GM19238 (cell line): Measurements from ENCODE around the gene CCDC9B.
A peak's percentile ranks its signal among the peaks of the same experiment; 100 is the strongest.

ENCODE experiments used
- DNase-seq: peaks from one replicate; pipeline ENCODE4 v3.0.0; 2011; ENCODE audit warnings: low spot score; ENCODE audit not compliant: insufficient read length

Gene CCDC9B

GRCh38 chr15:40293006-40293405, 47.7 kb downstream of the CCDC9B start:
- DNase-seq: no peak

- DNase-seq: no peak
Measured at GRCh38 chr15:40292246-40292645, 48.5 kb downstream of the CCDC9B start.

DNA sequence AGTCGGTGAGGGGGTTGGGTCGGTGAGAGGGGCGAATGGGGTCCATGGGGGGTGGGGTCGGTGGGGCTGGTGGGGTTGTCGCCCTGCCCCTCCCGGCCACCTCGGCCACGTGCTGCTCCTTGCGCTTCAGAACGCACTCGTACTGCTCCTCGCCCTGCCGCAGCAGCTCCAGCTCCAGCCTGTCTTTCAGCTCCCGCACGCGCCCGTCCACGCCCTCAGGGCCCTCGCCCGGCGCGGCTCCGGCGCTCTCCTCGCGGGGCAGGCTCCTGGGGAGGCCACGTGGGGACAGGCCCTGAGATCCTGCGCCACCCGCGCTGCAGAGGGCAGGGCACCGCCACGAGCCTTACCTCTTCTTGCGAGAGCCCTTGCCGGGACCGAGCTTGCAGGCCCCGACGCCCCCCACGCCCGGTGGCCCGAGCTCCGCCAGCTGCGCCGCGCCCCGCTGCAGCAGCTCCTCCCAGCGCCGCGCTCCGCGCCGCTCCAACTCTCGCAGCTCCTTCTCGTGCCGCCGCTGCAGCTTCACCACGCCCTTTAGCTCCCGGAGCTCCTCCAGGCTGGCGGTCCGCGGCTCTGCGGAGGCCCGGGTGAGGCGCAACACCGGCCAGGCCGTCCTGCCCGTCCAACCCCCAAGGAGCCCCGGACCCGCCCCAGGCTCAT, 49.7 kb downstream of the CCDC9B start:
- DNase-seq: no peak

DNA sequence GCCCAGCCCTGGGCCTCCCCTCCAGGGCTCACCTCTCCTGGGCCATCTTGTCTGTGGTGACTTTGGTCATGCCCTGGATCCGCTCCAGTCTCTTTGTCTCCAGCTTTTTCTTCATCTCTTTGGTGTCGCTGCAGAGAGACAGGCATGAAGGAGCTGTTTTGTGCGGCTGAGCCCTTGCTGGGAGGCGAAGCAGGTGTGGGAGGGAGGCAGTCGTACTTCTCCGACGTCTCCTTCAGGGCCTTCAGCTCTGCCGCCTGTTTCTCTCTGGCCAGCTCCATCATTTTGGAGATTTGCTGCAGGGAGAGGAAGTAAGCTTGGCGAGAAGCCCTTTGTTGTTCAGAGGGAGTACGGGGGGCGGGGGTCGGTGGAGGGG, 50.2 kb downstream of the CCDC9B start:
- no peak for DNase-seq

DNA sequence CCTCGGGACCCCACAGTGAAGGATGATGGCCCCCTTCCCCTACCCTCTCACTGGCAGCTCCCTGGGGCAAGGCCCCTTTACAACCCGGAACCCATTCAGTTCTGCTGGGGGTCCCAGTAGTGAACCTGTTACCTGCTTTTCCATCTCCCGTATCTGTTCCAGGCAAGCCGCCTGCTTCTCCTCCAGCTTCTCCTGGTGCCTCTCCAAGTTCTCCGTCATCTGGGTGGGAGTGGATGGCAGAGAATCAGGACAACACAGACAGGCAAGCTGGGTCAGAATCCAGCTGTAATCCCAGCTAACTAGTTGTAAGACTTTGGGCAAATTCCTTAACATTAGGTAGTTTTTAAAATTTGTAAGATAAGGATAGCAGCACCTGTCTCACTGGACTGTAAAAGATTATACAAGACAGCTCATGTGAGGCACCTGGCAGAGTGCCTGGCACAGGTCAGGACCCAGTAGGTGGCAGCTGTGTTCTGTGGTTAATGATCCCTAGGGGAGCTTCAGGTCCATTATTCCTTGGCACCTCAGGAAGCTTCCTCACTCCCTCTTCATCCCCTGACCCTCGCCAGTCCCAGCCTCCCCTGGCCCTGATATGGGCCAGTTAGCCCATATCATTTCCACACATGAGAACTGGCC, 51.5 kb downstream of the CCDC9B start:
- DNase-seq: no peak

DNA sequence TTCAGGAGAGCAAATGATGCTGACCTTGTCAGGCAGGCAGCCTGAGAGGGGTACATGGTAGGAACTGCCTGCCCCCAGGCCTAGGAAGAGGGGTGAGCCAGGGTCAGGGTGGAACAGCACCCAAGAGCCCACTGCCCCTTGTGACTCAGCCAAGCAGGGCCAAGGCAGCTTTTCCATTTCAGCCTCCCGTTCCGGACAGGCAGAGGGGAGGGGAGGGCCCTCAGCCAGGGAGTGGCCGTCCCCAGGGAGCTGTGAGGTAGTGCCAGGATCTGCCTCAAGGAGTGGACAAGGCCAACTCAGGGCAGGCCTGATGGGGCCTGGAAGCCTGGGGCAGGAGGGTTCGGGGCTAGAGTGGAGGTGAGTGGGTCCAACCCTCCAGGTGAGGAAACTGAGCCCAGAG, 52.8 kb downstream of the CCDC9B start:
- DNase-seq: no peak

DNA sequence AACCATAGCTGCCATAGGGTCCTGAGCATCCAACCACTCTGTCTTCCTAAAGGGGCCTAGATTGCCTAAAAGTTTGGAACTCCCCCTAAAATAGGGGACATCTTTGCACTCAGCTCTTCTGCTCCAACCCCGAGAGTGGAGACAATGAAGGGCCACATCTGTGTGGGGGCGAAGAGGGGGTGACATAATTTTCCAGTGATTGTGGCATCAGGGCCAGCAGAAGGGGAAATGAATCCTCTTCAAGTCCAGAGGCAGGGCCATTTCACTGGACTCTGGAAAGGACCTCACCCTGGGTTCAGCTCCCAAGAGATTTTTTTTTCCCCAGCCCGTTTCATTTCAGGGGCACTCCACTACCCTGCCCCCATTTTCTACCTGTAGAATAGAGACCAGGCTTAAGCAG, 53.2 kb downstream of the CCDC9B start:
- no peak for DNase-seq

- DNase-seq: no peak
Measured at GRCh38 chr15:40286794-40287193, 53.9 kb downstream of the CCDC9B start.

DNA sequence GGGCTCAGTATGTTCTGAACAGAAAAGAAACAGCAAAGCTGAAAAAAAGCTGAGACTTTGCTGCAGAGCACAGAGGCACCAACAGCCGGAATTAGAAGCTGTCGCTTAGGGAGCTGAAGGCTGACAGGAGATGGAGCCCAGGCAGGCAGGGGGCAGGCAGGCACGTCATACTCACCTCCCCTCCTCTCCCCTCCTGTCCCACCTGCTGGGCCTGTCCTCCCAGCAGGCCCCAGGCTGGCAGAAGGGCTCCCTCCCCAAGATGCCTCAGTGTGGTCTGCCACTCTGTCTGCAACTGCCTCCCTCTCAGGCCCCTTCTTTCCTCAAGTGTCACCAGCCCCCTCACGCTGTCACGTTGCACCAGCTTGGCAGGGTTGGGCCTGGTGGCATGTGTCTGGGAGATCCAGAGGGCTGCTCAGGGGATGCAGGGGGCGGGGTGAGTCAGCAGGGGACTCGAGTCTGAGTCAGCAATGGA, 54.6 kb downstream of the CCDC9B start:
- no peak for DNase-seq

DNA sequence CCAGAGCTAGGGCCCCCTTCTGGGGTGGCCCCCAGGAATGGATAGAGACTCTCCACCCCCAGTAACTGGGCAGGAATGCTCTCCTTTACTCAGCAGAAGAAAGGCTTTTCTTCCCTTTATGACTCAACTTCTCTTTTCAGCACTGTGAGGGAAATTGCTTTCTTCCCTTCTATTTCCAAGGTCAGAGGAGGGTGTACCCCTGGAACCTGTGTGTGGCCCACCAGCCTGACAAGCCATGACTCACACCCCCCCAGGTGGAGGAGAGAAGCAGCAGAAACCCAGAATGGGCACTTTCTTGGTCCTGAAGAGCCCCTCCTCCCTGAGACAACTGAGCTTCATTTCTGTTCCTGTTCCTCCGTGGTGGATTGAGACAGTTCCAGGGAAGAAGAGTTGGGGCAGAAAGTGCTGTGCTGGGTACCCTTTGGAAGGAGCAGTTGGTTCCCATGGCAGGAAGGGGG, 55.2 kb downstream of the CCDC9B start:
- no peak for DNase-seq

GRCh38 chr15:40285151-40285550, 55.6 kb downstream of the CCDC9B start:
- no peak for DNase-seq

- DNase-seq: no peak
Measured at GRCh38 chr15:40283615-40284300, 57.0 kb downstream of the CCDC9B start.

- peak; percentile 58 for DNase-seq
Measured at GRCh38 chr15:40282869-40283614, 57.7 kb downstream of the CCDC9B start, which contains the start of gene ANKRD63. TSS of gene ANKRD63 (minus strand) at chr15:40283064. CDS start at chr15:40282586, 478 bp downstream.

- peak; percentile 50 for DNase-seq
Measured at GRCh38 chr15:40282147-40282868, 58.4 kb downstream of the CCDC9B start.

DNA sequence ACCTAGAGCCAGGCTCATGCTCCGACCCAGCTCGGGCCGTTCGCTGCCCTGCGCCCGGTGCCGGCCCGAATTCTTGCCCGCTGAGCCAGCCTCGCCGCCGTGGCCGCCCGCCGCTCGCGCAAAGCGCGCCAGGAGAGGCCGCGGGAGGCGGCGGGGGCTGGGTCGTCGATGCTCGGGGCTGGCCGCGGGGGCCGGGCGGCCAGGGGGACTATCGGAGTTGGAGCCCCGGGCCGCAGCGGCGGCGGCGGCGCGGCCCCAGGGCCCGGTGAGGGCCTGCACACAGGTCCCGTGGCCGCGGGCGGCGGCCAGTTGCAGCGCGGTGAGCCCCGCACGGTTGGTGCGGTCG, 59.0 kb downstream of the CCDC9B start:
- DNase-seq: no peak
